Occipital lobe (tissue), 2 donors: ENCODE data around the gene FBXL14. TPM values are rescaled to one million over a fixed set of nuclear protein-coding genes. Genes with fewer than 3 reads are reported as not detected.

ENCODE experiments used
- DNase-seq: peaks from one replicate; lab custom pipeline; 2025; lab: John Stamatoyannopoulos, UW
- total RNA-seq: library from RNA; depleted of rRNA; stranded (reverse); fragments of >200 nt; gene quantifications from one replicate; pipeline ENCODE4 v1.2.3, GENCODE V29; 2014

Gene FBXL14
- total RNA-seq, result 25.3 TPM

GRCh38 chr12:1594261-1595025 lies at the start of gene FBXL14:
Gene FBXL14, minus strand, starts transcription at chr12:1594581. Its CDS starts 515 bp downstream, at chr12:1594066.
- DNase-seq, result peak; percentile 82

- DNase-seq, result no peak
These were observed 49.6 kb upstream of the FBXL14 start for GRCh38 chr12:1643905-1644533.

GRCh38 chr12:1643043-1643442 lies 48.7 kb upstream of the FBXL14 start:
- DNase-seq, result no peak

GRCh38 chr12:1642513-1642912 lies 48.1 kb upstream of the FBXL14 start:
- no peak for DNase-seq

GRCh38 chr12:1640328-1641234 lies 46.2 kb upstream of the FBXL14 start:
- DNase-seq, result no peak

- DNase-seq, result no peak
These were observed 45.2 kb upstream of the FBXL14 start for GRCh38 chr12:1639538-1639937.

- DNase-seq, result no peak
These were observed 43.8 kb upstream of the FBXL14 start for GRCh38 chr12:1638203-1638602.

GRCh38 chr12:1635301-1636095 lies 41.1 kb upstream of the FBXL14 start:
- no peak for DNase-seq

GRCh38 chr12:1634590-1635191 lies 40.3 kb upstream of the FBXL14 start:
- peak; percentile 76 for DNase-seq

- no peak for DNase-seq
These were observed 39.8 kb upstream of the FBXL14 start for GRCh38 chr12:1634149-1634548.

- no peak for DNase-seq
These were observed 39.1 kb upstream of the FBXL14 start for GRCh38 chr12:1633459-1633858.

GRCh38 chr12:1632702-1633101 lies 38.3 kb upstream of the FBXL14 start:
- DNase-seq, result no peak

- DNase-seq, result no peak
These were observed 36.6 kb upstream of the FBXL14 start for GRCh38 chr12:1630827-1631591.

- DNase-seq, result peak; percentile 36
These were observed 35.9 kb upstream of the FBXL14 start for GRCh38 chr12:1630133-1630826.

GRCh38 chr12:1629338-1630132 lies 35.2 kb upstream of the FBXL14 start:
- DNase-seq, result no peak

GRCh38 chr12:1628666-1629337 lies 34.4 kb upstream of the FBXL14 start, which contains the start of gene WNT5B:
Gene WNT5B, plus strand, starts transcription at chr12:1629231. Its CDS starts 2,124 bp downstream, at chr12:1631355.
- no peak for DNase-seq

GRCh38 chr12:1622406-1622805 lies 28.0 kb upstream of the FBXL14 start:
- no peak for DNase-seq

GRCh38 chr12:1620092-1620491 lies 25.7 kb upstream of the FBXL14 start:
- DNase-seq, result no peak
